Measurements from ENCODE around the gene KRTAP5-4.
A peak's percentile ranks its signal among the peaks of the same experiment; 100 is the strongest.
"Not testable (repeated sequence)": the region's sequence is repeated elsewhere in the genome, so short reads cannot be mapped to it uniquely, and the experiment has no call there.

Gene KRTAP5-4

GRCh38 chr11:1637628-1638027 lies 15.7 kb upstream of the KRTAP5-4 start:
- no peak for DNase-seq (ENCODE audit: low spot score)

- no peak for DNase-seq (ENCODE audit: low spot score)
These were observed 14.5 kb upstream of the KRTAP5-4 start for GRCh38 chr11:1636291-1636950.

DNA sequence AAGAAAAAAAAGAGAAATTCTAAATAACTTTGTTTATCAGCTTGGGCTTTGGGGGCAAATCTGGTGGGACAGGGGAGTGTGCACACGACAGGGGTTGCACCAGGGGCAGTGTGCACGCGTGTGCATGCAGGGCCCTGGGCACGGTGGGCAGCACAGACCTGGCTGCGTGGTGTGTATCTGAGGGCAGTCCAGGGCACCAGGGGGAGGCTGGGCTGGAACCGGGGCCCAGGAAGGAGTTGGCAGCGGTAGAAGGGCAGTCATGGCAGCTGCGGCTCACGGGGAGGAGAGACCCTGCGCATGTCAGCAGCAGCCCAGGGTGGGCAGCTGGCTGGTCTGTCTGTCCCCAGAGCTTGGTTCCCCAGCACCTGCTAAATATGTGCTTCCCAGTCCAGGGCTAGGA lies 11.9 kb upstream of the KRTAP5-4 start:
- DNase-seq (ENCODE audit: low spot score): no peak

- no peak for DNase-seq (ENCODE audit: low spot score)
These were observed 10.2 kb upstream of the KRTAP5-4 start for GRCh38 chr11:1632053-1632714.

- no peak for DNase-seq (ENCODE audit: low spot score)
These were observed 9.2 kb upstream of the KRTAP5-4 start for GRCh38 chr11:1631066-1631568.

- DNase-seq (ENCODE audit: low spot score): no peak
These were observed 8.3 kb upstream of the KRTAP5-4 start for GRCh38 chr11:1630271-1630670.

DNA sequence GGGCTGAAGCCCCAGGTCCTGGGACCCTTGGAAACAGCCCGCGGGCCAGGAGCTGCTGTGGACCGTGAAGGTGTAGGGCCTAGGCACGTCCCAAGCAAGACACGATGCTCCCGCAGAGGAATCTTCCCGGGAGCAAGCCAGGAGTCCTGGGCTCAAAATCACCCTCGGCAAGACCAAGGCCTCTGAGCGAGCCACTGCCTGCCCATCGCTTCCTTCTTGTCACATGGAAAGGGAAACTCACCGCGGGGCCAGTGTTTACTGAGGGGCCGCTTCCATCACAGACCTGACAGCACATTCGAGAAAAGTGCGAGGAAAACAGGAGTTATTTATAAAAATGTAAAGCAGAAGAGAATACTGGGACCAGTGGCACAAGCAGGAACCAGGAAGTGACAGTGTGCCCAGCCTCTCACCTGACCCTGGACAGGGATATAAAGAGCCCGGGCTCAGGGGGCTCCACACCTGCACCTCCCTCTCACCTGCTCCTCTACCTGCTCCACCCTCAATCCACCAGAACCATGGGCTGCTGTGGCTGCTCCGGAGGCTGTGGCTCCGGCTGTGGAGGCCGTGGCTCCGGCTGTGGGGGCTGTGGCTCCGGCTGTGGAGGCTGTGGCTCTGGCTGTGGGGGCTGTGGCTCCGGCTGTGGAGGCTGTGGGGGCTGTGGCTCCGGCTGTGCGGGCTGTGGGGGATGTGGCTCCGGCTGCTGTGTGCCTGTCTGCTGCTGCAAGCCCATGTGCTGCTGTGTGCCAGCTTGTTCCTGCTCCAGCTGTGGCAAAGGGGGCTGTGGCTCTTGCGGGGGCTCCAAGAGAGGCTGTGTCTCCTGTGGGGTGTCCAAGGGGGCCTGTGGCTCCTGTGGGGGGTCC lies 7.6 kb upstream of the KRTAP5-4 start, which contains the start of gene KRTAP5-5:
KRTAP5-5 (plus strand) TSS at position 450 of the 860 bp plus-strand sequence; CDS start at position 516, 66 bp downstream.
- no peak for DNase-seq (ENCODE audit: low spot score)

- peak; percentile 85 for DNase-seq (ENCODE audit: low spot score)
These were observed 6.8 kb upstream of the KRTAP5-4 start for GRCh38 chr11:1628506-1629325.

DNA sequence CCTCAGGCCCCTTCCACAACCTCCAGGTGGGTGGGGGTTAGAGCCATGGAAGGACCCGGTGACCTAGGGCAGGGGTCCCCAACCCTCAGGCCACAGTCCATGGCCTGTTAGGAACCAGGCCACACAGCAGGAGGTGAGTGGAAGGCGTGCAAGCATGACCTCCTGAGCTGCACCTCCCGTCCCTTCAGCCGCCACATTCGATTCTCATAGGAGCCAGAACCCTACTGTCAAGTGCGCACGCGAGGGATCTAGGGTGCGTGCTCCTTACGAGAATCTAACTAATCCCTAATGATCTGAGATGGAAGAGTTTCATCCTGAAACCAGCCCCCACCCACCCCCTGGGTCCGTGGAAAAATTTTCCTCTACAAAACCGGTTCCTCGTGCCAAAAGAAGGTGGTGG lies 3.6 kb upstream of the KRTAP5-4 start:
- DNase-seq (ENCODE audit: low spot score): no peak

DNA sequence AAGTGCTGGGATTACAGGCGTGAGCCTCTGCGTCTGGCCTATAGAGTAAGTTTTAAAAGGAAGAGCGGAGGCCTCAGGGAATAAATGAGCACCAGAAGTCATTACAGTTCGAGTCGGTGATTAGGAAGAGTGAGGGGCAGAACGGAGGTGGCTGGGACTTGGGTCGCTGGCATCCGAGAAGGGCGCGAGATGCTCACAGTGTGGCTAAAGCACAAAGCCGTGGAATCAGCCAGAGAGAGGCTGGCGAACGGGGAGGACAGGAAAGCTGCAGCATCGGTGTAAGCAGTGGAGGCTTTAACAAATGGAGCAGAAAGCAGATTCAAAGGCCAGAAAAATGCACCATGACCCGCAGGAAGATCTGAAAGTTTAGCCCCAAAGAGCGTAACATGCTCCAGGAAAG lies 2.7 kb upstream of the KRTAP5-4 start:
- no peak for DNase-seq (ENCODE audit: low spot score)

DNA sequence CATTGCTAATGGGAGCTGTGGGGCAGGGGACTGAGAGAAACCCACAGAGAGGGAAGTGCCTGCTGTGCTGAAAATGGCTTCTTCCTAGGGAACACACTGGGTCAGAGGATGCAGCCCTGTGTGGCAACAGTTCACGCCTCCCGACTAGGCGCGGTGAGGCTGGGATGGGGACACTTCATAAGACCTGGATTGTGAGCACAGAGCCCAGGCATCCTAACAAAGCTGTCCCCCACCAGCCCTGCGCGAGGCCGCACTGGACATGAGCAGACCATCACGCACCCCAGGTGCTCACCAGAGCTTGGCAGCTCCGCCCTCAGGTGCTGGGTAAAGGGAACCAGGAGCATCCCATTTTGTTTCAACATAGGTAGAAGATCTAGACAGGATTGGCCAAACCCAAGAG lies 1.8 kb upstream of the KRTAP5-4 start:
- DNase-seq (ENCODE audit: low spot score): no peak

GRCh38 chr11:1619449-1619848 lies 2.5 kb downstream of the KRTAP5-4 start:
- no peak for DNase-seq (ENCODE audit: low spot score)

- DNase-seq (ENCODE audit: low spot score): no peak
These were observed 3.7 kb downstream of the KRTAP5-4 start for GRCh38 chr11:1618231-1618630.

GRCh38 chr11:1608363-1608762 lies 13.6 kb downstream of the KRTAP5-4 start, which contains the start of gene KRTAP5-3:
KRTAP5-3 (minus strand) TSS chr11:1608463; CDS start chr11:1608385, 78 bp downstream.
- no peak for DNase-seq (ENCODE audit: low spot score)

- not testable (repeated sequence) for DNase-seq (ENCODE audit: low spot score)
These were observed 14.0 kb downstream of the KRTAP5-4 start for GRCh38 chr11:1607901-1608300.

GRCh38 chr11:1607156-1607845 lies 14.6 kb downstream of the KRTAP5-4 start:
- DNase-seq (ENCODE audit: low spot score): not testable (repeated sequence)

DNA sequence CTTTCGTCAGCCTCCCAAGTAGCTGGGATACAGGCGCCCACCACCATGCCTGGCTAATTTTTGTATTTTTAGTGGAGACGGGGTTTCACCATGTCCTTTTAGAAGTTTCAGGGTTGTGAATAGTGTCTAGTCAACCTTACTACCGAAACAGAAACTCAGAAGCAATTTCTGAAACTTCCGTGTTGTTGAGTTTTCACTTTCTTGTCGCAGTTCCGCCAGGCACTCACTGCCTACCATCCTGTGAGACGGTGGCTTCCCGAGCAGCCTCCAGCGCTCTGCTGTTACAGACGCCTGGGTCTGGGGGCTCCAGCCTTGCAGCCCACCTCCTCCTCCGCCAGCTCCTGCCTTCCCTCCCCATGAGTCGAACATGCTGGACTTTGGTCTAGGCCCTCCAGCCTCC lies 16.0 kb downstream of the KRTAP5-4 start:
- DNase-seq (ENCODE audit: low spot score): not testable (repeated sequence)

- no peak for DNase-seq (ENCODE audit: low spot score)
These were observed 17.2 kb downstream of the KRTAP5-4 start for GRCh38 chr11:1604711-1605110.

- no peak for DNase-seq (ENCODE audit: low spot score)
These were observed 17.8 kb downstream of the KRTAP5-4 start for GRCh38 chr11:1604181-1604580.

DNA sequence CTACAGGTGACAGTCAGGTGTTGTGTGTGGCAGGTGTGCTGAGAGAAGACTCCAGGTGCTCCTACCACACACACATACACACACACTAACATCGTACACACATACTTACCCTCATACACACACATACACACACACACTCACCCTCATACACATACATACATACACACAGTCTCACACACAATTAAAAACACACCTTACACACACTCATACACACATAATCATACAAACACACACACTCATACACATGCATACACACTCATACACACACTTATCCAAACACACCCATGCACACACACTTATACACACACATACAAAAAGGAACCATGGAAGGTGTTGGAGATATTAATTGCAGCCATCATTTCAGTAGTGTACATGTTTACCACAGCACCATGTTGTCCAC lies 18.3 kb downstream of the KRTAP5-4 start:
- DNase-seq (ENCODE audit: low spot score): no peak

GRCh38 chr11:1601663-1602062 lies 20.3 kb downstream of the KRTAP5-4 start:
- DNase-seq (ENCODE audit: low spot score): not testable (repeated sequence)

Measured in ecto neural progenitor cell (in vitro differentiated cells).